ENCODE measurements around the gene TMEM63A. TPM values are rescaled to one million over a fixed set of nuclear protein-coding genes. Genes with fewer than 3 reads are reported as not detected.

TMEM63A gene
- total and polyA plus RNA-seq, 2 donors (not counting 3 experiments of a cell fraction or from before 2014, with no cell fraction given), result 28.7 to 41.4 TPM

DNA sequence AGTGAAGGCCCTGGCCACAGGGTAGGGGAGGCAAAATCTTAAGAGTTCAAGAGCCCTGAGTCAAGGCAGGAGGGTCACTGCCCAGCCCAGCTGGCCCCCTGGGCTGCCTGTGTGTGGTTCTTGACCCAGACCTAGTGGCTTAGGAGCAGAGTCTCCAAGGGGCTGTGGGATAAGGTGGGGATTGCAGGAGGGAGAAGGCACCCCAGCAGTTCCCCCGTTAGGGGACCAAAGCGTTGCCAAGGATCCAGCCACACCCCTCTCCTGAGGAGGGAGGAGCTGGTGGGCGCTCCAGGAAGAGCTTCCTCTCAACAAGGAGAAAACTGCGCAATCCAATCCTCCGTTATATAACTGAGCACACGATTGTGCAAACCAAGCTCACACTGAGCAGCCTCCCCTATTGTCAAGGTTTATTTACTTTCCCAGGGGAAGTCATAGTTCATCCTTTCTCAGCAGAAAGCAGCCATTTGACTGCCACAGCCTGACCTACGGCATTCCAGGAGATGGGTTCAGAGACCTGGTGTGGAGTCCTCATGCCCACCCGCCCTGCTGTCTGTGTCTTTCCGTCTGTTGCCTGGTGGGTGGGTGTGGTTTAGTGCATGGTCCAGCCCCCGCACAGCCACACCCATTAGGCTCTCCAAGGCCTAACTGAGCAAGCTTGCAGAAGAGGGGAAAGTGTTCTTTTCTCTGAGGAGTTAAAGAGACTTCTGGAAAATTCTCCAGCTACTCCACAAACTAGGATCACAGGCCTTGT lies 68.8 kb downstream of the TMEM63A start:
- ChIA-PET CTCF (interaction anchor here (0.9 to 3.8 kb wide), 6 partner anchors 9 to 339 kb away, joined by 3 to 14 read pairs (median 5); partner anchors contain the start of gene SRP9), POLR2A (no interaction called here)
- dilution Hi-C loops (cut with MboI; ENCODE audit: extremely low pct_ligation_motif_present, low sequenced_read_pairs), result no loop called here
- no peak overlapping the region for H3K4me3 ChIP-seq (replicated peaks in 1 of 3; ENCODE audit: insufficient read depth in 1 of 3, low read depth in 1 of 3, low read length in 3 of 3)
- BruUV-seq (replicated peaks), result no TSS peak
- no peaks in the 10 kb centered on the region for H3K79me2 ChIP-seq (ENCODE audit: control insufficient read depth, insufficient read depth, low read length)
- no peaks in the 10 kb centered on the region for H4K20me1 ChIP-seq (replicated peaks; ENCODE audit: control insufficient read depth, extremely low read depth, insufficient read depth, low read length)
- no peak overlapping the region for H3K4me2 ChIP-seq (ENCODE audit: insufficient read depth, low read length)
- no peaks in the 10 kb centered on the region for H3K36me3 ChIP-seq (ENCODE audit: control insufficient read depth in 2 of 2, extremely low read depth in 1 of 2, insufficient read depth in 2 of 2, low read length in 2 of 2)
- TF ChIP-seq, protein P1, sequence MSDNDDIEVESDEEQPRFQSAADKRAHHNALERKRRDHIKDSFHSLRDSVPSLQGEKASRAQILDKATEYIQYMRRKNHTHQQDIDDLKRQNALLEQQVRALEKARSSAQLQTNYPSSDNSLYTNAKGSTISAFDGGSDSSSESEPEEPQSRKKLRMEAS (IDR thresholded peaks at IDR 0.05; ENCODE audit: insufficient read depth, insufficient read length), result no peak
- TF ChIP-seq EZH2 (IDR thresholded peaks at IDR 0.05; ENCODE audit: borderline replicate concordance, low read depth, low read length, severe bottlenecking), result no peak
- FAIRE-seq (peak; percentile 59), DNase-seq (ENCODE audit: low read depth, low spot score) (peak; percentile 25)
- no peaks in the 10 kb centered on the region for H3K9me3 ChIP-seq (replicated peaks; ENCODE audit: control insufficient read depth, insufficient read depth, low read length)
- H3K9me1 ChIP-seq (replicated peaks; ENCODE audit: control insufficient read depth, extremely low read depth, insufficient read depth, low read length), result no peaks in the 10 kb centered on the region
- H3K4me1 ChIP-seq (ENCODE audit: control insufficient read depth, extremely low read depth, insufficient read depth, low read length), result peaks cover 15% of the 10 kb centered on the region
- no peak overlapping the region for H2AFZ ChIP-seq (ENCODE audit: low read depth, low read length)
- intact Hi-C loops (cut with micrococcal nuclease), result no loop called here
- H3K9ac ChIP-seq (replicated peaks; ENCODE audit: extremely low read depth, insufficient read depth, low read length), result no peak overlapping the region
- no peak overlapping the region for H3K27ac ChIP-seq (ENCODE audit: insufficient read depth, low read depth, low read length)
- H3K27me3 ChIP-seq (ENCODE audit: control insufficient read depth in 2 of 2, insufficient read depth in 2 of 2, low read length in 2 of 2), result no peaks in the 10 kb centered on the region

DNA sequence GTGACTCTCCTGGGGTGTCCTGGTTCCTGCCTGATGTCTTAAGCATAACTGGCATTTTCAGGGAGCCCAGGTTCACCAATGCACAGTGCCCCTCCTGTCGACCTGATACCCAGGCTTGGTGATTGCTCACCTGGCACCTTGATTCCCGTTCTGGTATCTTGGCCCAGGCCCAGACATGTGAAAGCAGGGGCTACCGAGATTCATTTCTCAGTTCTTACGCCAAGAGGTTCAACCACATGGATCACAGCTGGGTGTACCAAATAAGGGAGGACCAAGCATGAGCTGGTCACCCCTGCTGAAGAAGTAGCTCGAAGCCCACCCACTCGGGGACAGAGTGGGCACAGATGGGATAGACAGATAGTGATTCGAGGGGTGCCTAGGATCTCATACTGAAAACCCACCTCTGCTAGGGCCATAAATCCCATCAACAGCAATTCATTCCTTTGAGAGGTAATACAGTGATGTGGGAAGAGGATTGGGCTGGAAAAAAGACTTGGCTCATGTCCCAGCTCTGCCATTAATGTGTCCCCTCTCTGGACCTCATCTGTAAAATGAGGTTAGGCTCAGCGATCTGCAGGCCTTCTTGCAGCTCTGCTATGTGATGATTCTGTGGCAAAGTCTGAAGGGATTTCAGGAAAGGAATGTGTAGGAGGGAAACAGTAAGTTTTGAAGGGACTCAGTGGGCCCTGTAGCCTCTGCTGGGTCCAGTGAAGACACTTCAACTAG lies 69.5 kb downstream of the TMEM63A start:
- no peak for TF ChIP-seq FOS (IDR thresholded peaks at IDR 0.05; ENCODE audit: borderline replicate concordance, insufficient read depth, low read length)
- TF ChIP-seq MYC (IDR thresholded peaks at IDR 0.05; ENCODE audit: low read depth, low read length), result no peak
- no peak for TF ChIP-seq POLR2A (IDR thresholded peaks at IDR 0.05; ENCODE audit: low read depth, low read length)
- no peak for TF ChIP-seq GATA2 (IDR thresholded peaks at IDR 0.05; ENCODE audit: insufficient read depth, insufficient read length, low read depth, low read length)
- TF ChIP-seq, protein P1 (IDR thresholded peaks at IDR 0.05; ENCODE audit: insufficient read depth, insufficient read length), result no peak
- no peak for TF ChIP-seq POLR2AphosphoS5 (IDR thresholded peaks at IDR 0.05; ENCODE audit: insufficient read depth, low read depth, low read length)
- TF ChIP-seq, protein P2, sequence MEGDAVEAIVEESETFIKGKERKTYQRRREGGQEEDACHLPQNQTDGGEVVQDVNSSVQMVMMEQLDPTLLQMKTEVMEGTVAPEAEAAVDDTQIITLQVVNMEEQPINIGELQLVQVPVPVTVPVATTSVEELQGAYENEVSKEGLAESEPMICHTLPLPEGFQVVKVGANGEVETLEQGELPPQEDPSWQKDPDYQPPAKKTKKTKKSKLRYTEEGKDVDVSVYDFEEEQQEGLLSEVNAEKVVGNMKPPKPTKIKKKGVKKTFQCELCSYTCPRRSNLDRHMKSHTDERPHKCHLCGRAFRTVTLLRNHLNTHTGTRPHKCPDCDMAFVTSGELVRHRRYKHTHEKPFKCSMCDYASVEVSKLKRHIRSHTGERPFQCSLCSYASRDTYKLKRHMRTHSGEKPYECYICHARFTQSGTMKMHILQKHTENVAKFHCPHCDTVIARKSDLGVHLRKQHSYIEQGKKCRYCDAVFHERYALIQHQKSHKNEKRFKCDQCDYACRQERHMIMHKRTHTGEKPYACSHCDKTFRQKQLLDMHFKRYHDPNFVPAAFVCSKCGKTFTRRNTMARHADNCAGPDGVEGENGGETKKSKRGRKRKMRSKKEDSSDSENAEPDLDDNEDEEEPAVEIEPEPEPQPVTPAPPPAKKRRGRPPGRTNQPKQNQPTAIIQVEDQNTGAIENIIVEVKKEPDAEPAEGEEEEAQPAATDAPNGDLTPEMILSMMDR (IDR thresholded peaks at IDR 0.05; ENCODE audit: extremely low read depth in 1 of 2, insufficient read depth in 1 of 2, low read depth in 1 of 2, low read length in 2 of 2), result no peak
- TF ChIP-seq JUN (IDR thresholded peaks at IDR 0.05; ENCODE audit: borderline replicate concordance, insufficient read depth, insufficient read length, low read depth), result no peak
- no peak for TF ChIP-seq EZH2 (IDR thresholded peaks at IDR 0.05; ENCODE audit: borderline replicate concordance, low read depth, low read length, severe bottlenecking)
- Histone ChIP-seq H2AFZ (ENCODE audit: low read depth, low read length) (no peak overlapping the region), H3K27me3 (ENCODE audit: control insufficient read depth in 2 of 2, insufficient read depth in 2 of 2, low read length in 2 of 2) (no peaks in the 10 kb centered on the region), H4K20me1 (replicated peaks; ENCODE audit: control insufficient read depth, extremely low read depth, insufficient read depth, low read length) (no peaks in the 10 kb centered on the region), H3K4me2 (ENCODE audit: insufficient read depth, low read length) (no peak overlapping the region), H3K9me1 (replicated peaks; ENCODE audit: control insufficient read depth, extremely low read depth, insufficient read depth, low read length) (no peaks in the 10 kb centered on the region), H3K79me2 (ENCODE audit: control insufficient read depth, insufficient read depth, low read length) (no peaks in the 10 kb centered on the region), H3K9me3 (replicated peaks; ENCODE audit: control insufficient read depth, insufficient read depth, low read length) (no peaks in the 10 kb centered on the region), H3K9ac (replicated peaks; ENCODE audit: extremely low read depth, insufficient read depth, low read length) (no peak overlapping the region), H3K36me3 (ENCODE audit: control insufficient read depth in 2 of 2, extremely low read depth in 1 of 2, insufficient read depth in 2 of 2, low read length in 2 of 2) (no peaks in the 10 kb centered on the region), H3K27ac (ENCODE audit: insufficient read depth, low read depth, low read length) (no peak overlapping the region), H3K4me3 (replicated peaks in 1 of 3; ENCODE audit: insufficient read depth in 1 of 3, low read depth in 1 of 3, low read length in 3 of 3) (no peak overlapping the region), H3K4me1 (ENCODE audit: control insufficient read depth, extremely low read depth, insufficient read depth, low read length) (peaks cover 13% of the 10 kb centered on the region)
- intact Hi-C loops (cut with micrococcal nuclease), result no loop called here
- BruUV-seq (replicated peaks), result no TSS peak
- FAIRE-seq (no peak), DNase-seq (ENCODE audit: low read depth, low spot score) (no peak)
- ChIA-PET CTCF (interaction anchor here (0.9 to 3.8 kb wide), 3 partner anchors 10 to 338 kb away, joined by 4 to 14 read pairs (median 6); no protein-coding TSS in a partner anchor), POLR2A (no interaction called here)
- dilution Hi-C loops (cut with MboI; ENCODE audit: extremely low pct_ligation_motif_present, low sequenced_read_pairs), result no loop called here

All from endothelial cell of umbilical vein (primary cell).